ENCODE measurements around the gene ZSWIM6.

- no peak for TF ChIP-seq CTCF (conservative IDR thresholded peaks at IDR 0.05; ENCODE audit: low read depth in 2 of 2)
- no peak for TF ChIP-seq EZH2phosphoT487 (IDR thresholded peaks at IDR 0.05; ENCODE audit: unreplicated experiment)
- no peak for TF ChIP-seq POLR2AphosphoS5 (IDR thresholded peaks at IDR 0.05; ENCODE audit: low read depth)
Observed at GRCh38 chr5:61354199-61354598, 22.1 kb downstream of the ZSWIM6 start.

Measured in GM23338 (cell line).